NCI-H446 (cell line): ENCODE results near the gene TAS2R14.
A peak's percentile ranks its signal among the peaks of the same experiment; 100 is the strongest.

Experiments
- DNase-seq, 2 experiments: peaks; one replicate each; lab custom pipeline; 2025; lab: John Stamatoyannopoulos, UW

TAS2R14 gene, protein sequence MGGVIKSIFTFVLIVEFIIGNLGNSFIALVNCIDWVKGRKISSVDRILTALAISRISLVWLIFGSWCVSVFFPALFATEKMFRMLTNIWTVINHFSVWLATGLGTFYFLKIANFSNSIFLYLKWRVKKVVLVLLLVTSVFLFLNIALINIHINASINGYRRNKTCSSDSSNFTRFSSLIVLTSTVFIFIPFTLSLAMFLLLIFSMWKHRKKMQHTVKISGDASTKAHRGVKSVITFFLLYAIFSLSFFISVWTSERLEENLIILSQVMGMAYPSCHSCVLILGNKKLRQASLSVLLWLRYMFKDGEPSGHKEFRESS

DNA sequence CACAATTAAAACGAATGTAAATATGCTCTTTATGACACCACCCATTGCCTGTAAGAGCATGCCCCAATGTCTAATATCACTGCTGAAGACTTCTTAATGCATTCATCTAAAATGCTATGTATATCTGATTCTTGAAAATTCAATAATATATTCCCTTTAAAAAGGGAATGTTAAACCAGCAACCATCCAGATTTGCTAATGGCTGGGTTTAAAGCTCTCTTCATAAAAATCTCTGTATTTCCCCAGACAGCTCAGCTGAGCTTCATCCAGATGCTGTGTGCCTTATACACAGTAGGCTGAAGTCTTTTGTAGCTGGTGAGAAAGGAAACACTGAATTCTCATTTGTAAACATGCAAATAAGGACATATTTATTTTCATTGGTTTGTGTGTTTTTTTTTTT, at the start of gene TAS2R14:
Gene TAS2R14, minus strand, starts transcription at position 101 of the 400 bp plus-strand sequence. Its CDS starts 56 bp downstream, at position 45.
- DNase-seq = no peak

DNA sequence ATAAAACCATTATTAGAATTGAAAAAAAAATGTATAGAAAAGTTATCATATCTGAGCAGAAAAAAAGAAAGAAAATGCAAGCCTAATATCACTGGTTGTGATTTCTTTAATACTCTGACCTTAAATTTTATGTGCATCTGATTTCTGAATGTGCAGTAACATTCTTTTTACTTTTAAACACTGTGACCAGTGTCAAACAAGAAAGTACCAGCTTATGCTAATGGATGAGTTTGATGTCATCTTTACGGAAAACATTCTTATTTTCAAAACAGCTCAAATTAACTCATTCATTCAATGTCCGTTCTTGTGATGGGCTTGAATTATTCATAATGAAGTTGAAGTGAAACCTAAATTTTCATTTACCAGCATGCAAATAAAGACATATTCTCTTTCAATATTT, 47.7 kb upstream of the TAS2R14 start, which contains the start of gene TAS2R50:
Gene TAS2R50, minus strand, starts transcription at position 101 of the 400 bp plus-strand sequence. Its CDS starts 52 bp downstream, at position 49.
- DNase-seq = no peak

DNA sequence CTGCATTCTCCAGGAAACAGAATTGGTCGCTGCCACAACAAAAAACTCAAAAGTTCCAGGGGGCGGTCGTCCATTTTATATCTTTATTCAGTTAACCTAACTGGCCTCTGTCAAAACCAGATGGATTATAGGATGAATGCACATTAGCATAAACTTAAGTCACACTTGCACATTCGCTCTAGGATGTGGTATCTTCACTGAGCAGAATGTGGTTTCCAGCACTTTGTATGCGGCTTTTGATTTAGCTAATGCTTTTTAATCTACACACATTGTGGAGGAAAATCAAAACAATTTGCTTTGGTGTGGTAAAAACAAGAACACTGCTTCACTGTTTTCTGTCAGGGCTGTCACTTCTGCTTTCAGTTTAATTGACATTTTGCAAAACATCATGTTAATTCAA, 43.2 kb upstream of the TAS2R14 start:
- DNase-seq = no peak

DNA sequence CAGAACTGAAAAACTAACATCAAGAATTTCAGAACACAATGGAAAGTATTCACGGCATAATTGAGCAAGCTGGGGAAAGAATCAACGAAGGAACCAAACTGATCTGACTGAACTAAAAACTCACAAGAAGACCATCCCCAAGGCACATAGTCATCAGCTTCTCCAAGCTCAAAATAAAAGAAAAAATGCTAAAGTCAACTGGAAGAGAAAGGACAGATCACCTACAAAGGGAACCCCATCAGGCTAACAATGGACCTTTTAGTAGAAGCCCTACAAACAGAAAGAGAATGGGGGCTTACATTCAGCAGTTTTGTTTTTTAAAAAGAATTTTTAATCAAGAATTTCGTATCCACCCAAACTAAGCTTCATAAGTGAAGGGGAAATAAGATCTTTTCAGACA, 35.9 kb upstream of the TAS2R14 start:
- no peak for DNase-seq

DNA sequence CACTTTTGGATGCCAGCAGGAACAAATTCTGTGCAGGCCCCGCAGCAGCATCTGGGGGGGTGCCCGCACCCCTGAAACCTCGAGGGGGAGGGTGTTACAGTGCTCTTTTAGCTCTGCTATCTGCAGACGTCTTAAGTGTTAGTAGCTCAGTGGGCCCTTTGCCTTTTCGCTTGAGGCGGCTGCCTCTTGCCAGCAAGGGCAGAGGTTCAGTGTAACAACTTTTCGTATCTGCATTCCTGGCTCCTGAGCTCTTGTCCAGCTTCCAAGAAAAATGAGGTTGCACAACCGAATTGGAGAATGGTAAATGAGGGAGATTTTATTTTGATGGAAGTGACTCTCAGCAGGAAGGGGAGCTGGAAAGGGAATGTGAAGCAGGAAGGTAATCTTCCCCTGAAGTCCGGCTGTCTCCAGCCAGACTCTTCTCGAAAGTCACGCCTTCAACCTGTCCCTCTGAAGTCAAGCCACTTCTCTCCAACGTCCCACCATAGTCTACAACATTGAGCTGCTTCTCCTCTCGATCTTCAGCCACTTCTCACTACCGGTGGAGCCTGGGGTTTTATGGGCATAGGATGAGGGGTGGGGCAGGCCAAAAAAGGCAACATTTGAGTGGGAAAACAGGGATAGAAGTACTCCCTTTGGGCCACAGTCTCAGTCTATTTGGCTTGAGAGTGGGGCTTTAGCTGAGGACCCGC, 29.8 kb upstream of the TAS2R14 start:
- no peak for DNase-seq

DNA sequence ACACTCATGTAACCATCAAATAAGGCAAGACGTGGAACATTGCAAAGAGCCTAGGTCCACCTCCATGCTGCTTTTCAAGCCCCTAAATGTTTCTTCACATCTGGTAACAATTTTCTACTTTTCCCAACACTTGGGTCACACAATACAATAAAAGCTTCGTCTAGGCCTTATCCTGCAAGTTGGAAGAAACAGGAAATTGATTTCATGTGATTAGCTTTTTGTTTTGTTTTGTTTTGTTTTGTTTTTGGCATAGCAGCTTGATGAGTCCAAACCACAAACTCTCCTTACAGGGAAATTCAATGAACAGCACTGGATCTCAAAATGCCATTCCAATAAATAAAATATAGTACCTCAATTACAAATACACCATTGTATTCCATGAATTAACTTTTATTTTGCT, 28.3 kb upstream of the TAS2R14 start:
- no peak for DNase-seq

DNA sequence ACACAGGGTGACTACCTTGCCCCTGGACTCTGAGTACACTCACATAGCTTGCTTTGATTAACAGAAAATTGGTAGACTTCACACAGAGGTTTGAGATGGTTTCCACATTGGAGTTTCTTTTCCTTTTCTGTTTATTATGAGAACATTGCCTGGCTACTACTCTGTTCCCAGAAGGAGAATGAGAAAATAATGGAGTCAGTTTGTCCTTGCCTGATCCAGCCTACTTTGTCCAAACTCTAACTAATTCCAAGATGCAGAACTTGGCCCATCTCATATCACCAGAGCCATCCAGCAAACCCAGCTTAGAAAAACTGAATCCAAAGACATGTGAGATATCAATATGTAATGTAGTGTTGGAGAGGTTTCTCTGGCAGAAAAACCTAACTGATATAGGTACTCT, 27.3 kb upstream of the TAS2R14 start:
- DNase-seq = no peak

DNA sequence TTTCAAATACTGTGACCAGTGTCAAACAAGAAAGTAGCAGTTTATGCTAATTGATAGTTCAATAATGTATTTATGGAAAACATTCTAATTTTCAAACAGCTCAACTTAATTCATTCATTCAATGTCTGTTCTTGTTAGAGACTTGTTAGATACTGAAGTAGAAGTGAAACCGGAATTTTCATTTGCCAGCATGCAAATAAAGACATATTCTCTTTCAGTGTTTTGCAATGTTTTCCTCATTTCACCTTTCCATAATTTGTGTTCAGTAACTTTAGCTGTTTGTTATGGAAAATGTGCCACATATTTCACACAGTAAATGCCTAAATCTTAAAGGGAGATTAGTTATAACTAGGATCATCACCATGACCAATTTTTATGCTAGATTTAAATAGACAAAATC, 26.4 kb upstream of the TAS2R14 start:
- no peak for DNase-seq

DNA sequence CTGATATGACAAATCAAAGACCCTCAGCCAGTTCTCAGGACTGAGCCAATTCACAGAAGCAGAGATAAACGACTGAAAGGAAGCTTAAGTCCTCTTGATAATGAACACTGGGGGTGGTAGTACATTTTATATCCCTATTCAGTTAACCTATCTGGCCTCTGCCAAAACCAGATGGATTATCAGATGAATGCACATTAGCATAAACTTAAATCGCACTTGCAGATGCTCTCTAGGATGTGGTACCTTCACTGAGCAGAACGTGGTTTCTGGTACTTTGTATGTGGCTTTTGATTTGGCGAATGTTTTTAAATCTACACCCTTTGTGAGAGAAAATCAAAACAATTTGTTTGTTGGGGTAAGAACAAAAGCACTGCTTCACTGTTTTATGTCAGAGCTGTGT, 21.1 kb upstream of the TAS2R14 start:
- DNase-seq = no peak

DNA sequence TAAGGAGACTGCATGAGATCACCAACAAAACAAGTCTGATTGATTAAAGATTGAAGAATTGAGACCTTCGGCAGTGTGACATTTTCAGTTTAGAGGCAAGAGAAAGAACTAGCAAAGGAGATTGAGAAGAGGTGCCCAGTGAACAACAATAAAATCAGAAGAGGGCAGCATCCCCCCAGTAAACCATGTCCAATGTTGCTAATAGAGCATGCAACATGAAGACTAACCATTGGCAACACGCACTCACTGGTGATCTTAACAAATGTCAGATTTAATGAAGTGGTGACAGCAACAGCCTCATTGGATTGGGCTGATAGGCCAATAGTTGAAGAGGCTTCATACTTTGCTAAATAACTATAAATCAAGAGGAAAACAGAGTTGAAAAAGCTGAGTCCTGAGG, 20.7 kb upstream of the TAS2R14 start:
- peak in 1 of 2 experiments; percentile 11 for DNase-seq

DNA sequence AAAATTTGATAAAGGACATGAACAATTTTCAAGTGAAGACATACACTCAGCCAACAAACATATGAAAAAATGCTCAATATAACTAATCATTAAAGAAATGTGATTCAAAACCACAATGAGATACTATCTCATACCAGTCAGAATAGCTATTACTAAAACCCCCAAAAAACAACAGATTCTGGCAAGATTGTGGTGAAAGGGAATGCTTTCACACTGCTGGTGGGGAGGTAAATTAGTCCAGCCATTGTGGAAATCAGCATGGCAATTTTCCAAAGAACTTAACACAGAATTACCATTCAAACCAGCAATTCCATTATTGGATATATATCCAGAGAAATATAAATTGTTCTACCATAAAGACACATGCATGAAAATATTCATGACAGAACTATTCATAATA, 18.7 kb upstream of the TAS2R14 start:
- DNase-seq = no peak

DNA sequence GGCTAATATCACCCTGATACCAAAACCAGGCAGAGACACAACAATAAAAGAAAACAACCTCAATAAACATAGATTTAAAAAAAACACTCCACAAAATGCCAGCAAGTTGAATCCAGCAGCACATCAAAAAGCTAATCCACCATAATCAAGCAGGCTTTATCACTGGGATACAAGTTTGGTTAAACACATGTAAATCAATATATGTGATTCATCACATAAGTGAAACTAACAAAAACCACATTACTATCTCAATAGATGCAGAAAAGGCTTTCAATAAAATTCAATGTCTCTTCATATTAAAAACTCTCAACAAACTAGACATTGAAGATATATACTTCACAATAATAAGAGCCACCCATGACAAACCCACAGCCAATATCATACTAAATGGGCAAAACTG, 17.0 kb upstream of the TAS2R14 start:
- DNase-seq = no peak

DNA sequence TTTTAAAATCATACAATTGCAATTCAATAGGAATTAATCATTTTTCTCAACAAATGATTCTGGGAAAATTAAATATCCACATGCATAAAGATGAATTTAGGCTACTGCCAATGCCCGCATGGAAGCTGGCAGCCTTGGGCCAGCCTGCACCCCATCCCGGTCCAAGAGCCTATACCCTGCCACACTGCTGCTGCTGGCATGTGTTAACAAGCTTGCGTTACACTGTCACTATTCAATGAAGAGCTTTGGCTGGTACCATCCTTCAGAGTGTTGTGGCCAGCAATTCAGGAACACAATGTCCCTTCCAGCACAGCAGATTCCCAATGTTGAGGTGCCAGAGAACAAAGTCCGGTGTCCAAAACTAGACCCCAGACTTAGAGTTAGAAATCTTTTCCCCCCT, 13.6 kb upstream of the TAS2R14 start:
- no peak for DNase-seq

DNA sequence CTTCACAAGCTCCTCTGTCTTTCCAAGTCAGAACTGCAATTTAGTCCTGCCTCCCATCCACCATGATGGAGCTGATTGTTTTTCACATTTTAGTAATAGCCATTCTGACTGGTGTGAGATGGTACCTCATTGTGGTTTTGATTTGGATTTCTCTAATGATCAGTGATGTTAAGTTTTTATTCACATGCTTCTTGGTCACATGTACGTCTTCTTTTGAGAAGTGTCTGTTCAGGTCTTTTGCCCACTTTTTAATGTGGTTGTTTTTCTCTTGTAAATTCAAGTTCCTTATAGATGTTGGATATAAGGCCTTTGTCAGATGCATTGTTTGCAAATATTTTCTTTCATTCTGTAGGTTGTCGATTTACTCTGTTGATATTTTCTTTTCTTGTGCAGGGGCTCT, 4.1 kb upstream of the TAS2R14 start:
- DNase-seq = no peak

DNA sequence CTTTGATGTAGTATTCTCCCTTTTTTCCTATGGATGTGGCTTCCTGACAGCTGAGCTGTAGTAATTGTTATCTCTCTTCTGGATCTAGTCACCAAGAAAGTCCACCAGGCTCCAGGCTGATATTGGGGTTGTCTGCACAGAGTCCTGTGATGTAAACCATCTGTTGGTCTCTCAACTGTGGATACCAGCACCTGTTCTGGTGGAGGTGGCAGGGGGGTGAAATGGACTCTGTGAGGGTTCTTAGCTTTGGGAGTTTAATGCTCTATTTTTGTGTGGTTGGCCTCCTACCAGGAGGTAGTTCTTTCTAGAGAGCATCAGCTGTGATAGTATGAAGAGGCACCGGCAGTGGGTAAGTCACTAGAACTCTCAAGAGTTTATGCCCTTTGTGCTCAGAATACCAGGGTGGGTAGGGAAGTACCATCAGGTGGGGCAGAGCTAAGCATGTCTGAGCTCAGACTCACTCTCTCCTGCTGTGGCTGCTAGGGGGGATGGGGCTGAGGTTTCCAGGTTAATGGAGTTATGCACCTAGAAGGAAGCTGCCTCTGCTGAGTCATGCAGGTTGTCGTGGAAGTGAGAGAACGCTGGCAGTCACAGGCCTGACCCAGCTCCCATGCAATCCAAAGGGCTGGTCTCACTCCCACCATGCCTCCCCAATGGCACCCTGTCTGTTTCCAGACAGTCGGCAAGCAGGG, 3.0 kb upstream of the TAS2R14 start:
- DNase-seq = no peak

DNA sequence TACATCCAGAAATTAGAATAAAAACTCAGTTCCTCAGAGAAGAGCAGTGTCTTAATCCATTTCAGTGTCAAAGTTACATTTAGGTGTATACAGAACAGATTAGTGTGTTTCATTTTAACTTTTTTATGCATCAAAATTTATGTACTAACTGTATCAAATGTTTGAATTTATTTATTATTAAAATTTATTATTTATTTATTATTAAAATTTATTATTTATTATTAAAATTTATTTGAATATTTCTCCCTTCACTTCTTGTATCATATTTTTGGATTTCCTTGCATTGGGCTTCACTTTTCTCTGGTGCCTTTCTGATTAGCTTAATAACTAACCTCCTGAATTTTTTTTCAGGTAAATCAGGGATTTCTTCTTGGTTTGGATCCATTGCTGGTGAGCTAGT, 2.3 kb upstream of the TAS2R14 start:
- DNase-seq = no peak

DNA sequence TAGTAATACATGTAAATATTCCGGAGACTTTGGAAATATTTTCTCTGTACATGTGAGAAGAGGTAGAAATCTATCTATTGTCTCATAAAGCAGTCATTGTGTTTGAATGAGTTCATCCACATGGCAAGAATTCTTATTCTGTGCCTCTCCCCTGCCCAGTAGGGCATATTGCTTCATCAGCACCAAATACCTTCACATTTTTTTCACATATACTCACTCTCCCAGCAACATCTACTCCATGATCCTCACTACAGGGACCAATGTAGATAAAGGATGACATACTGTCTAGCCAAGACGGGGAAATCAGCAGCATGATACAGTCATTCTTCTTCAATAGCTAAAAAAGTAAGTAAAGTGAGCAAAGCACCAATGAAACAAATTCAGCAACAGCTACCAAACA, 1.3 kb upstream of the TAS2R14 start:
- DNase-seq = no peak

DNA sequence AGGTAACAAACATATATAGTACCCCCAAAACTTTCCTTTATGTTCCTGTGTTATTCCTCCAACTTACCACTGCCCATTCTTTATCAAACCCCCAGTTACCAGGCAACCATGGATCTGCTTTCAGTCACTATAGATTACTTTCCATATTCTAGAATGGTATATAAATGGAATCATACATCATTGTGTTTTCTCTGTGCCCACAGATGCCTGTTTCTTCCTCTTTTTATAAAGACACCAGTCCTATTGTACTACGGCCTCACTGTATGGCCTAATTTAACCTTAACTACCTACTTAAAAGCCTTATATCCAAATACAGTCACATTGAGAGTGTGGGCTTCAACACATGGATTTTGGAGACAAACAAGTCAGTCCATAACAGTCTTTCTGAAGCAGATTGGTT, 2.6 kb downstream of the TAS2R14 start:
- no peak for DNase-seq

DNA sequence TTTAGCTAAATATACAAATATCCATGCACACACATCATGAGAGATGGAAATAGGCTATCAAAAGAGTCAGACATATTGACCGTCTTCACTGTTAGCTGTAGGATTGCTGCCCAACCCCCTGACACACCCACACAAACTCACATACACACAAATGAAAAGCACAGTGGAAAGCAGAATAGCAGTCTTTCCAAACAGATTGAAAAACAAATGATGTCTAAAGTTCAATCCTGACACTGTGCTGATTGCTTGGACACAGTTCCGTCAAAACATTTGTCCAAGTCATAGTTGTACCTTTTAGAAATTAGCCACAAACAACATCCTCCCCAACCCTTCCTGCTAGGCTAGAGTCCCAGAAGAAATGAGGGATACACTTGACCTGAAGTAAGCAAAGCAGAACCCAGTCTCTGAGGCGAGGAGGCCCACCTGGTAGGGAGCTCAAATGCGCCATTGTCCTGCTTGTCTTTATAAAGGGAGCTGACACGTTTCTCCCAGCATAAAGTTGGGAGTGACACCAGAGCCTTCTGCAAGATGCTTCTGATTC, 10.2 kb downstream of the TAS2R14 start, which contains the start of gene PRH2:
Gene PRH2, plus strand, starts transcription at position 491 of the 541 bp plus-strand sequence. Its CDS starts 38 bp downstream, at position 529.
- DNase-seq = no peak

DNA sequence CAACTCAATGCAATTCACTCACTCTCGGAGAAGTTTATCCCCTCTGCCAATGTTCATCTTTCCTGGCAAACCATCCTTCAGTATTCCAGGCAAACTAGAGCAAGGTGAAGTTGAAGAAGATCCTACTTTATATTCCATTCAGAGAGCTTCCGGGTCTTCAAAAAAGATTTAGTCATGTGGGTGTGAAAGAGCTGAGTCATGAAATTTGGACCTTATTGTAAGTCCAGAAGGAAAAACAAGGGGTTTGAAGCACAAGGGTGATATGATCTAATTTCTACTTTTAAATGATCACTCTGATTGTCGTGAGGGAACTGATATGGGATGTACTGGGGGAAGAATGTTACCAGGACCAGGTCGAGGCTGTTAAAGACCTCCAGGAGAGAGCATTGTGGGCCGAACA, 12.8 kb downstream of the TAS2R14 start:
- no peak for DNase-seq

DNA sequence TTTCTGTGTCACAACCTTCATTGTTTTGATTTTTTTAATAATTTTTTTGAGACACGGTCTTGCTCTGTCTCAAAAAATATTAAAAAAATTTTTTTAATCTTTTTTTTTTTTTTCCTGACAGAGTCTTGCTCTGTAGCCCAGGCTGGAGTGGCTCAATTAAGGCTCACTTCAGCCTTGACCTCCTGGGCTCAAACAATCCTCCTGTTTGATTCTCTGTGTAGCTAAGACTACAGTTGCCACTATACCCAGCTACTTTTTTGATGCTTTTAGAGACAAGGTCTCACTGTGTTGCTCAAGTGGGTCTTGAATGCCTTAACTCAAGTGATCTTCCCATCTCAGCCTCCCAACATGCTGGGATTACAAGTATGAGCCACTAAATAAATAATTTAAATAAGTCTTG, 19.3 kb downstream of the TAS2R14 start:
- DNase-seq = no peak

DNA sequence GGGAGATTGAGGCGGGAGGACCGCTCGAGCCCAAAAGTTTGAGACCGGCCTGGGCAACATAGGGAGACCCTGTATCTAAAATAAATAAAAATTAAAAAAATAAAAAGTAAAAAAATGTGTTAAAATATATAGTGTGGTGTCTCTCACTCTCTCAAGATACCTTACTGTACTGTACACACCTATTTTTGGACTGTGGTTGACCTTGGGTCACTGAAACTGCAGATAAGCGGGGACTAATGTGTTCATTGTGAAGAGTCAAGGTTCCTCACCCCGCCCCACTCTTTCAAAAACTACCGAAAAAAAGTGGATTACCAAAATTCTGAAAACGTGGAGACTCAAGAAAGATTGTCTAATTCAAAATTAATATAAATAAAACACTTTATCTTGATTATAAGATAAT, 28.7 kb downstream of the TAS2R14 start:
- no peak for DNase-seq

DNA sequence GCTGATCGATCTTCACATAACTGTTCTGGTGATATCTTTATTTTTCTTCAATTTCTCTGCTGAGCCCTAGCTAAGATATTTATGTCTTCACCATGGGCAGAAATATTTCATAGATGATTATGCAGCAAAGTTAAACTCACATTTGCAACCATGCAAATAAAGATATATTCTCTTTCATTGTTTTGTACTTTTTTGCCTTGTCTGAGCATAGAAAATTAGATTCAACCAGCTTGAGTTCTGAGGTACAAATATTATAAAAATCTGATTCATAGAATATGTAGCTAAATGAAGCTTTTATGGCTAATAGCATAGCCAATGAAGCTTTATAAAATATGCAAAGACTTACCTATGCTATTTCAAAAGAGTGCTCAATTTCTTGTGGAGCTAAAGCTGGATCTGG, 29.6 kb downstream of the TAS2R14 start, which contains the start of gene TAS2R13:
Gene TAS2R13, minus strand, starts transcription at position 101 of the 400 bp plus-strand sequence. CDS start 264 bp downstream, outside the sequence.
- no peak for DNase-seq
